ENCODE data around the gene TMEM147.
"Not testable (repeated sequence)": the region's sequence is repeated elsewhere in the genome, so short reads cannot be mapped to it uniquely, and the experiment has no call there.

Gene TMEM147

DNA sequence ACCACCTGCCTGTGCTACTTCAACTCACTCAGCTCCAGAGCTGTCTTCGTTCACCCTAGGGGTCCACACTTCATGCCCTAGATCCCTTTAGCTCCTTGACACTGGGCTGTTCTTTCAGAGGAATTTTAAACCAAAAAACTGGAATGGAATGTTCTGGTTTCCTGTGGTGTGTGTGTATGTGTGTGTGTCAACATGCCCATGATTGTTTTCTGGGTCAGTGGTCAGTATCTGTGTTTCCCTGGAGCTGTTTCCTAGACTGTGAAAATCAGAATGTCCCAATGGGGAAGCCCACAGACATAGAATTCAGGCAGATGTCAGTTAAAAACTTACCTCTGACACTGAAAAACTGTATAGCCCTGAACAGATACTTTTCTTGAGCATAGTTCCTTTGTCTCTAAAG is 41.9 kb downstream of the TMEM147 start:
- TF ChIP-seq, protein P1, sequence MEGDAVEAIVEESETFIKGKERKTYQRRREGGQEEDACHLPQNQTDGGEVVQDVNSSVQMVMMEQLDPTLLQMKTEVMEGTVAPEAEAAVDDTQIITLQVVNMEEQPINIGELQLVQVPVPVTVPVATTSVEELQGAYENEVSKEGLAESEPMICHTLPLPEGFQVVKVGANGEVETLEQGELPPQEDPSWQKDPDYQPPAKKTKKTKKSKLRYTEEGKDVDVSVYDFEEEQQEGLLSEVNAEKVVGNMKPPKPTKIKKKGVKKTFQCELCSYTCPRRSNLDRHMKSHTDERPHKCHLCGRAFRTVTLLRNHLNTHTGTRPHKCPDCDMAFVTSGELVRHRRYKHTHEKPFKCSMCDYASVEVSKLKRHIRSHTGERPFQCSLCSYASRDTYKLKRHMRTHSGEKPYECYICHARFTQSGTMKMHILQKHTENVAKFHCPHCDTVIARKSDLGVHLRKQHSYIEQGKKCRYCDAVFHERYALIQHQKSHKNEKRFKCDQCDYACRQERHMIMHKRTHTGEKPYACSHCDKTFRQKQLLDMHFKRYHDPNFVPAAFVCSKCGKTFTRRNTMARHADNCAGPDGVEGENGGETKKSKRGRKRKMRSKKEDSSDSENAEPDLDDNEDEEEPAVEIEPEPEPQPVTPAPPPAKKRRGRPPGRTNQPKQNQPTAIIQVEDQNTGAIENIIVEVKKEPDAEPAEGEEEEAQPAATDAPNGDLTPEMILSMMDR (IDR thresholded peaks at IDR 0.05; ENCODE audit: extremely low read depth, missing control alignments), result no peak
- no peak for DNase-seq (ENCODE audit: low spot score)

DNA sequence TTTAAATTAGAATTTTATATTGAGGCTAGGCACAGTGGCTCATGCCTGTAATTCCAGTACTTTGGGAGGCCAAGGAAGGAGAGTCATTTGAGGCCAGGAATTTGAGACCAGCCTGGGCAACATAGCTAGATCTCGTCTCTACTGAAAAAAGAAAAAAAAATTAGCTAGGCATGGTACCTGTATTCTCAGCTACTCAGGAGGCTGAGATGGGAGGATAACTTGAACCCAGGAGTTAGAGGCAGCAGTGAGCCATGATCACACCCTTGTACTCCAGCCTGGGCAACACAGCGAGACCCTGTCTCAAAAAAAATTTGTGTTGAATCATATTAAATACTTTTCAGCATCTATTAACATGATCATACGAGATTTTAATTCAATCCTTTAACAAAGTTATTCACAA is 45.4 kb downstream of the TMEM147 start:
- TF ChIP-seq, protein P1 (IDR thresholded peaks at IDR 0.05; ENCODE audit: extremely low read depth, missing control alignments), result no peak
- no peak for DNase-seq (ENCODE audit: low spot score)

DNA sequence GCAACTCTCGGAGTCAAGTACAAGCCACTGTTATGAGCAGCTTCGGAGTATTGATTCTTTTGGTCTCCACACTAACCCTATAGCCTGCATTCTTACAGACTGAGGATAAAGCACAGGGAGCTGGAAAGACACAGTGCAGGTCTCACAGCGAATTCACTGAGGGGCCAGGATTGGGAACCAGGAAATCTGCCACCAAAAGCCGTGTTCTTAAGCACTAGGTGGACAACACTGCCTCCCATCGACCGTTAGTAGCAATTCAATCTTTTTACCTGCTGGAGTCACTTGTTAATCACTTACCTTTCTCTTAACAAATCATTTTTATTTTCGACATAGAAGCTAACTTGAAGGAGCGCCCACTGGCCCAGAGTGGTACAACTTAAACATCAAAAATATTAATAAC is 46.8 kb downstream of the TMEM147 start:
- DNase-seq (ENCODE audit: low spot score), result peak; percentile 62
- TF ChIP-seq, protein P1 (IDR thresholded peaks at IDR 0.05; ENCODE audit: extremely low read depth, missing control alignments), result peak; percentile 55

DNA sequence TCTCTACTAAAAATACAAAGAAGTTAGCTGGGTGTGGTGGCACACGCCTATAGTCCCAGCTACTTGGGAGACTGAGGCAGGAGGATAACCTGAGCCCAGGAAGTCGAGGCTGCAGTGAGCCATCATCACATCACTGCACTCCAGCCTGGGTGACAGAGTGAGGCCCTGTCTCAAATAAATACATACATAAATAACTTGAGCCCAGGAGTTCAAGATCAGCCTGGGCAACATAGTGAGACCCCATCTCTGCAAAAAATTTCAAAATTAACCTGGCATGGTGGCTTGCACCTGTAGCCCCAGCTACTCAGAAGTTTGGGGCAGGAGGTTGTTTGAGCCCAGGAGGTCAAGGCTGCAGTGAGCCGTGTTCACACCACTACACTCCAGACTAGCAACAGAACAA is 49.6 kb downstream of the TMEM147 start:
- not testable (repeated sequence) for DNase-seq (ENCODE audit: low spot score)

DNA sequence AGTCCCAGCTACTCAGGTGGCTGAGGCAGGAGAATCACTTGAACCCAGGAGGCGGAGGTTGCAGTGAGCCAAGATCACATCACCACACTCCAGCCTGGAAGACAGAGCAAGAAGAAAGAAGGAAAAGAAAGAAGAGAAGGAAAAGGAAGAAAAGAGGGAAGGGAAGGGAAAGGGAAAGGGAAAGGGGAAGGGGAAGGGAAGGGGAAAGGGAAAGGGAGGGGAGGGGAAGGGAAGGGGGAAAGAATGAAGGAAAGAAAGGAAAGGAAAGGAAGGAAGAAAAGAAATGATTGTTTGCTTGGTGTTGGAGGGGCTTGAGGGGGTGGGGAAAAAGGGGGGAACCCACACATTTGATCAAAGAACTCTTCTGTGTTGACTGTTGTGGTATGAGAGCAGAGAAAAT is 50.5 kb downstream of the TMEM147 start:
- no peak for DNase-seq (ENCODE audit: low spot score)
- TF ChIP-seq, protein P1 (IDR thresholded peaks at IDR 0.05; ENCODE audit: extremely low read depth, missing control alignments), result no peak

DNA sequence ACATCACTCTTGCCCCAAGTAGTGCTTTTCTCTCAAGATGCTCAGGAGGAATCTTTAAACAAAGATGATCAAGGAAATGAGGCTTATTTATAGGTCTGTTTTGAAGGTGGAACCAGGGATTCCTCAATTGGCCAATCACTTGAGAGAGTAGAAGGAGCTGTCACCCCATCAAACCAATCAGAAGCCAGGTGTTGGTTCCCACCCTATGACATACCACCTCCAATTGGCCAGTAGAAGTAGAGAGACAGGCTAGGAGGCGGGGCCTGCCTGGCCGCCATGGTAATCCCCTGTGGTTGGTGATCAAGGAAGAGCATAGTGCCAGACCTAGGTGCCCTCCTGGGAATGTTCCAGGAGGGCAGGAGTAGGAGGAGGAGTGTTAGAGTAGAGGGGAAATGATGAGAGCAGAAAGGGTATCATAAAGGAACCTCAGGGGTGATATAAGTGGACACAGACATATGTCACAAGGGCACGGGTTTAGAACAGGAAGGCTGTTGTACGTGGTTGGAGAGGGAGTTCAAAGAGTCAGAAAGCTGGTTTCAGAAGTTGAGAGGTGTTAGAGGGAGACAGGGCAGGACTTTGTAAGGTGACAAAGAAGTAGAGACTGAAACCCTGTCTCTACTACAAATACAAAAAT is 51.1 kb downstream of the TMEM147 start:
- TF ChIP-seq, protein P1 (IDR thresholded peaks at IDR 0.05; ENCODE audit: extremely low read depth, missing control alignments), result no peak
- DNase-seq (ENCODE audit: low spot score), result peak; percentile 75

All from GM20000 (cell line).